Measurements from ENCODE around the gene EHD4. TPM values are rescaled to one million over a fixed set of nuclear protein-coding genes. Genes with fewer than 3 reads are reported as not detected.

Gene EHD4
- total and polyA plus RNA-seq, 9 donors: 8.8 to 23.3 (median 13.7) TPM

- Histone ChIP-seq H3K9me3 (no peaks in the 10 kb centered on the region), H3K4me3 (no peak overlapping the region), H3K27ac (no peak overlapping the region), H3K27me3 (no peaks in the 10 kb centered on the region), H3K36me3 (no peaks in the 10 kb centered on the region), H3K4me1 (ENCODE audit: insufficient read depth) (peaks cover 5% of the 10 kb centered on the region)
- no peak for DNase-seq
- TF ChIP-seq EP300 (IDR thresholded peaks at IDR 0.05): no peak
- intact Hi-C loops (cut with DNase I): no loop called here
- 97 to 100% (median 98%) methylated on average over 2 of the region's 2 CpGs for WGBS, 3 donors
Observed at GRCh38 chr15:41883484-41883825, 88.9 kb downstream of the EHD4 start.

- Histone ChIP-seq H3K27me3 (no peaks in the 10 kb centered on the region), H3K4me1 (ENCODE audit: insufficient read depth) (peaks cover 5% of the 10 kb centered on the region), H3K36me3 (no peaks in the 10 kb centered on the region), H3K9me3 (no peaks in the 10 kb centered on the region), H3K27ac (no peak overlapping the region), H3K4me3 (peak overlapping the region; percentile 0)
- intact Hi-C loops (cut with DNase I): no loop called here
- no peak for DNase-seq
- WGBS, 3 donors: 43 to 53% (median 47%) methylated on average over 14 of the region's 14 CpGs
- TF ChIP-seq POLR2A (IDR thresholded peaks at IDR 0.05) (no peak), EP300 (IDR thresholded peaks at IDR 0.05) (no peak), CTCF (IDR thresholded peaks at IDR 0.05) (no peak)
Observed at GRCh38 chr15:41882689-41883483, 89.5 kb downstream of the EHD4 start.

GRCh38 chr15:41881920-41882688 lies 90.3 kb downstream of the EHD4 start:
- Histone ChIP-seq H3K27ac (no peak overlapping the region), H3K4me1 (ENCODE audit: insufficient read depth) (peaks cover 5% of the 10 kb centered on the region), H3K4me3 (peak overlapping the region; percentile 0), H3K36me3 (no peaks in the 10 kb centered on the region), H3K9me3 (no peaks in the 10 kb centered on the region), H3K27me3 (no peaks in the 10 kb centered on the region)
- intact Hi-C loops (cut with DNase I): no loop called here
- no peak for TF ChIP-seq CTCF (IDR thresholded peaks at IDR 0.05)
- no peak for TF ChIP-seq POLR2A (IDR thresholded peaks at IDR 0.05)
- DNase-seq: peak in 4 of 5 donors; percentile 43 to 73 (median 54)
- 12 to 15% (median 14%) methylated on average over 32 to 81 of the region's 81 CpGs for WGBS, 3 donors

GRCh38 chr15:41881550-41881919 lies 90.8 kb downstream of the EHD4 start:
- no peak for DNase-seq
- H3K4me1 ChIP-seq (ENCODE audit: insufficient read depth): peaks cover 5% of the 10 kb centered on the region
- no peaks in the 10 kb centered on the region for H3K9me3 ChIP-seq
- no peak for TF ChIP-seq CTCF (IDR thresholded peaks at IDR 0.05)
- no peak for TF ChIP-seq POLR2A (IDR thresholded peaks at IDR 0.05)
- TF ChIP-seq EP300 (IDR thresholded peaks at IDR 0.05): no peak
- H3K4me3 ChIP-seq: no peak overlapping the region
- WGBS, 3 donors: 55 to 68% (median 59%) methylated on average over 10 of the region's 10 CpGs
- H3K27me3 ChIP-seq: no peaks in the 10 kb centered on the region
- no peaks in the 10 kb centered on the region for H3K36me3 ChIP-seq
- no peak overlapping the region for H3K27ac ChIP-seq
- intact Hi-C loops (cut with DNase I): no loop called here

- Histone ChIP-seq H3K4me3 (no peak overlapping the region), H3K4me1 (ENCODE audit: insufficient read depth) (peaks cover 5% of the 10 kb centered on the region), H3K27ac (no peak overlapping the region), H3K36me3 (no peaks in the 10 kb centered on the region), H3K27me3 (no peaks in the 10 kb centered on the region), H3K9me3 (no peaks in the 10 kb centered on the region)
- intact Hi-C loops (cut with DNase I): no loop called here
- 96 to 98% (median 97%) methylated on average over 8 of the region's 8 CpGs for WGBS, 3 donors
- DNase-seq: no peak
- TF ChIP-seq POLR2A (IDR thresholded peaks at IDR 0.05): no peak
- no peak for TF ChIP-seq CTCF (IDR thresholded peaks at IDR 0.05)
- no peak for TF ChIP-seq EP300 (IDR thresholded peaks at IDR 0.05)
Observed at GRCh38 chr15:41881086-41881485, 91.3 kb downstream of the EHD4 start.

Measured in ovary (tissue), 9 donors.